Progenitor cell of endocrine pancreas (in vitro differentiated cells): ENCODE data around the gene GRM8. TPM values are rescaled to one million over a fixed set of nuclear protein-coding genes. Genes with fewer than 3 reads are reported as not detected.
A peak's percentile ranks its signal among the peaks of the same experiment; 100 is the strongest.

ENCODE experiments used
- DNase-seq: peaks from one replicate; pipeline ENCODE4 v3.0.0; 2021; ENCODE audit warnings: low spot score; ENCODE audit not compliant: unreplicated experiment
- H3K27ac Mint-ChIP-seq: 2 replicates; pipeline ENCODE4 v1.8.0; 2021; ENCODE audit warnings: mild to moderate bottlenecking, moderate library complexity, mixed read lengths
- H3K27me3 Mint-ChIP-seq: 2 replicates; pipeline ENCODE4 v1.8.0; 2021; ENCODE audit warnings: mixed read lengths
- H3K36me3 Mint-ChIP-seq: 2 replicates; pipeline ENCODE4 v1.8.0; 2022; ENCODE audit warnings: mixed read lengths; ENCODE audit not compliant: insufficient read depth
- H3K4me1 Mint-ChIP-seq: 2 replicates; pipeline ENCODE4 v1.8.0; 2021; ENCODE audit warnings: low read depth, mixed read lengths
- H3K4me3 Mint-ChIP-seq: 2 replicates; pipeline ENCODE4 v1.8.0; 2021; ENCODE audit warnings: low read depth, mild to moderate bottlenecking, moderate library complexity, mixed read lengths
- H3K9me3 Mint-ChIP-seq: 2 replicates; pipeline ENCODE4 v1.8.0; 2021; ENCODE audit warnings: low read depth, mixed read lengths
- CTCF ChIP-seq: fragments of 200-600 bp; sonication (generic); IDR thresholded peaks from one replicate; pipeline ENCODE4 v1.5.0; 2021; ENCODE audit warnings: antibody characterized with exemption, mild to moderate bottlenecking; ENCODE audit not compliant: unreplicated experiment
- total RNA-seq: library from RNA; stranded (reverse); gene quantifications from 2 replicates; pipeline ENCODE4 v1.2.1, GENCODE V29; 2021

The GRM8 gene
- total RNA-seq, 1 donor from 2014 or later: 4.2 TPM

GRCh38 chr7:127177156-127177555 is 75.6 kb downstream of the GRM8 start:
- Mint-ChIP-seq H3K4me3 (no peak overlapping the region), H3K9me3 (peaks cover 37% of the 10 kb centered on the region), H3K36me3 (no peaks in the 10 kb centered on the region), H3K27ac (no peak overlapping the region), H3K4me1 (no peaks in the 10 kb centered on the region), H3K27me3 (no peaks in the 10 kb centered on the region)
- no peak for TF ChIP-seq CTCF
- no peak for DNase-seq

GRCh38 chr7:127162366-127162765 is 90.4 kb downstream of the GRM8 start:
- no peaks in the 10 kb centered on the region for H3K27me3 Mint-ChIP-seq
- no peaks in the 10 kb centered on the region for H3K36me3 Mint-ChIP-seq
- no peaks in the 10 kb centered on the region for H3K9me3 Mint-ChIP-seq
- no peak overlapping the region for H3K4me3 Mint-ChIP-seq
- DNase-seq: no peak
- no peak overlapping the region for H3K27ac Mint-ChIP-seq
- no peaks in the 10 kb centered on the region for H3K4me1 Mint-ChIP-seq
- no peak for TF ChIP-seq CTCF

GRCh38 chr7:127158659-127159058 is 94.1 kb downstream of the GRM8 start:
- DNase-seq: no peak
- Mint-ChIP-seq H3K4me3 (no peak overlapping the region), H3K27me3 (no peaks in the 10 kb centered on the region), H3K4me1 (no peaks in the 10 kb centered on the region), H3K27ac (no peak overlapping the region), H3K36me3 (no peaks in the 10 kb centered on the region), H3K9me3 (no peaks in the 10 kb centered on the region)
- TF ChIP-seq CTCF: peak; percentile 38

- no peak for DNase-seq
- Mint-ChIP-seq H3K27me3 (no peaks in the 10 kb centered on the region), H3K36me3 (no peaks in the 10 kb centered on the region), H3K27ac (no peak overlapping the region), H3K4me3 (no peak overlapping the region), H3K4me1 (no peaks in the 10 kb centered on the region), H3K9me3 (no peaks in the 10 kb centered on the region)
- no peak for TF ChIP-seq CTCF
These were observed 97.8 kb downstream of the GRM8 start for GRCh38 chr7:127154958-127155357.

GRCh38 chr7:127154101-127154500 is 98.6 kb downstream of the GRM8 start:
- Mint-ChIP-seq H3K4me3 (no peak overlapping the region), H3K9me3 (no peaks in the 10 kb centered on the region), H3K27me3 (no peaks in the 10 kb centered on the region), H3K27ac (no peak overlapping the region), H3K36me3 (no peaks in the 10 kb centered on the region), H3K4me1 (no peaks in the 10 kb centered on the region)
- DNase-seq: no peak
- TF ChIP-seq CTCF: no peak
